CD4-positive, alpha-beta T cell treated with Interleukin-6 at 100 ng/mL for 8 hours (primary cell): Measurements from ENCODE around the gene SNAI3.

Source experiments
- DNase-seq: peaks from one replicate; pipeline ENCODE4 v3.0.0-alpha.2; 2020; ENCODE audit warnings: mixed read lengths, low spot score

The SNAI3 gene

GRCh38 chr16:88705801-88706228 is 19.5 kb upstream of the SNAI3 start:
- DNase-seq = no peak

- peak; percentile 22 for DNase-seq
These were observed 18.9 kb upstream of the SNAI3 start for GRCh38 chr16:88705076-88705684.

GRCh38 chr16:88703486-88704309 is 17.4 kb upstream of the SNAI3 start:
- DNase-seq = peak; percentile 82

GRCh38 chr16:88702371-88703210 is 16.3 kb upstream of the SNAI3 start:
- no peak for DNase-seq

GRCh38 chr16:88701581-88702370 is 15.5 kb upstream of the SNAI3 start:
- DNase-seq = no peak

GRCh38 chr16:88700636-88701482 is 14.6 kb upstream of the SNAI3 start:
- DNase-seq = peak; percentile 96

GRCh38 chr16:88700322-88700635 is 14.0 kb upstream of the SNAI3 start:
- DNase-seq = no peak

- DNase-seq = no peak
These were observed 12.9 kb upstream of the SNAI3 start for GRCh38 chr16:88699180-88699579.

- no peak for DNase-seq
These were observed 12.3 kb upstream of the SNAI3 start for GRCh38 chr16:88698646-88699045.

- DNase-seq = peak; percentile 23
These were observed 11.7 kb upstream of the SNAI3 start for GRCh38 chr16:88697831-88698615.

- no peak for DNase-seq
These were observed 11.0 kb upstream of the SNAI3 start for GRCh38 chr16:88697116-88697830.

- no peak for DNase-seq
These were observed 10.1 kb upstream of the SNAI3 start for GRCh38 chr16:88696441-88696840.

- DNase-seq = no peak
These were observed 9.4 kb upstream of the SNAI3 start for GRCh38 chr16:88695753-88696152.

GRCh38 chr16:88695218-88695617 is 8.9 kb upstream of the SNAI3 start:
- no peak for DNase-seq

GRCh38 chr16:88694221-88695087 is 8.1 kb upstream of the SNAI3 start:
- DNase-seq = no peak

GRCh38 chr16:88693420-88694177 is 7.3 kb upstream of the SNAI3 start:
- DNase-seq = no peak

GRCh38 chr16:88692861-88693260 is 6.6 kb upstream of the SNAI3 start:
- no peak for DNase-seq
